Stimulated activated naive B cell treated with anti-CD40 and anti-IgM and Interleukin-4, amounts not matched to agents 10 μg/mL and 1 μg/mL and 100 μg/mL, for 72 hours (primary cell): ENCODE measurements around the gene UEVLD.
A peak's percentile ranks its signal among the peaks of the same experiment; 100 is the strongest.

Source experiments
- ATAC-seq, 2 donors: fragments of 150-1000 bp; cut with Tn5 transposase; replicated peaks; 2 replicates each; pipeline ENCODE4 v1.10.0; 2021; ENCODE audit warnings: moderate library complexity in 1 of 2
- DNase-seq: peaks from one replicate; pipeline ENCODE4 v3.0.0; 2021
- H3K27ac Mint-ChIP-seq: one replicate; pipeline ENCODE4 v1.8.0; 2022; ENCODE audit warnings: mild to moderate bottlenecking, mixed read lengths
- H3K27me3 Mint-ChIP-seq, 2 donors: one replicate each; pipeline ENCODE4 v1.8.0; 2022; ENCODE audit warnings: mixed read lengths in 2 of 2
- H3K36me3 Mint-ChIP-seq, 2 donors: one replicate each; pipeline ENCODE4 v1.8.0; 2022; ENCODE audit warnings: mixed read lengths in 2 of 2, mild to moderate bottlenecking in 1 of 2
- H3K4me1 Mint-ChIP-seq, 2 donors: one replicate each; pipeline ENCODE4 v1.8.0; 2022; ENCODE audit warnings: mixed read lengths in 2 of 2, mild to moderate bottlenecking in 1 of 2
- H3K4me3 Mint-ChIP-seq, 2 donors: one replicate each; pipeline ENCODE4 v1.8.0; 2022; ENCODE audit warnings: mild to moderate bottlenecking in 2 of 2, mixed read lengths in 2 of 2, moderate library complexity in 1 of 2
- H3K9me3 Mint-ChIP-seq, 2 donors: one replicate each; pipeline ENCODE4 v1.8.0; 2022; ENCODE audit warnings: mixed read lengths in 2 of 2, mild to moderate bottlenecking in 1 of 2

Gene UEVLD

DNA sequence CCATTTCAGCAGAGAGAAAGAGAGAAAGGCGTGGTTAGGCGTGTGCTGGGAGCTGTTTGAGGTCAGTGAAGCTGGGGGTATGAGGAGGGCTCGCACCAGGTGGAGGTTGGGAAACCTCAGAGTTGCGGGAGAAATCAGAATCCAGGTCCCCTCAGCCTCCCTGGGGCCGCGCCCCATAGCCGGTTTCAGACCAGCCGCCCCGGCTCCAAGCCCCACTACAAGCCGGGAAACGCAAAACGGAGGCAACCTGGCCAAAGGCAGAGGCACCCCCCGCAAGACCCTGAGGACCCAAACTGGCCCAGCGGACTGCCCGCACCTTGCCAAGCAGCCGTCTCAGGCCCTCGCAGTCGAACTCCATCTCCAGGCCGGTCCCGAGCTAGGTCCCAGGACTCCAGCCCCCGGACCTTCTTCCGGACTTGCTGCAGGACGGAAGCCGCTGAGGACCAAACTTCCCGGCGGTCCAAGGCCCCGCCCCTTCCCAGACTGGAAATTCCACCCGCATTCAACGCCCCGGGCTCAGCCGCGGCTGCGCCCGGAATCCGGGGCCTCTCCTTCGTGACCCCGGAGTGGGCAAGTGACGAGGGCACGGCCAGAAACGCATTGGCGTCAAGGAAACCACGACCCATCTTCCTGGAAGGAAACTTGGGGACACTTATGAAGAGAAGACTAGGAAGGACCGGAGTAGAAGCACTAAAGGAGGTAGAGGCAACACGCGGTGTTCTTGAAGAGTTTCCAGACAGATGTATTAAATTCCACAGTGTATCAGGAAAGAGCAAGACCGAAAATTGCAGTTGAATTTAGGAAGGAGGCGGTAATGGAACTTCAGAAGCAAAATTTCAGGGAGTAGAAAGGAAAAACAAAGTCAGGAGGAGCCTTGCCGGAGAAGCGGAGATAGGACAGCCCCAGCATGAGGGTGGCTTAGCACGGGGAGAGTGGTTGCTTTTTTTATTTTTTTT lies at the start of gene UEVLD:
TSS of gene UEVLD (minus strand) at position 438 of the 956 bp plus-strand sequence. CDS start at position 358, 80 bp downstream.
- Mint-ChIP-seq H3K27ac (no peak within 1 kb of the TSS), H3K4me1 (peaks cover 4 to 5% of the 10 kb centered on the region in 2 donors), H3K36me3 (no peaks in the 10 kb centered on the region), H3K4me3 (no peak within 1 kb of the TSS), H3K9me3 (no peaks in the 10 kb centered on the region), H3K27me3 (no peaks in the 10 kb centered on the region)
- ATAC-seq = peak; percentile 72 to 80
- peak; percentile 72 for DNase-seq

DNA sequence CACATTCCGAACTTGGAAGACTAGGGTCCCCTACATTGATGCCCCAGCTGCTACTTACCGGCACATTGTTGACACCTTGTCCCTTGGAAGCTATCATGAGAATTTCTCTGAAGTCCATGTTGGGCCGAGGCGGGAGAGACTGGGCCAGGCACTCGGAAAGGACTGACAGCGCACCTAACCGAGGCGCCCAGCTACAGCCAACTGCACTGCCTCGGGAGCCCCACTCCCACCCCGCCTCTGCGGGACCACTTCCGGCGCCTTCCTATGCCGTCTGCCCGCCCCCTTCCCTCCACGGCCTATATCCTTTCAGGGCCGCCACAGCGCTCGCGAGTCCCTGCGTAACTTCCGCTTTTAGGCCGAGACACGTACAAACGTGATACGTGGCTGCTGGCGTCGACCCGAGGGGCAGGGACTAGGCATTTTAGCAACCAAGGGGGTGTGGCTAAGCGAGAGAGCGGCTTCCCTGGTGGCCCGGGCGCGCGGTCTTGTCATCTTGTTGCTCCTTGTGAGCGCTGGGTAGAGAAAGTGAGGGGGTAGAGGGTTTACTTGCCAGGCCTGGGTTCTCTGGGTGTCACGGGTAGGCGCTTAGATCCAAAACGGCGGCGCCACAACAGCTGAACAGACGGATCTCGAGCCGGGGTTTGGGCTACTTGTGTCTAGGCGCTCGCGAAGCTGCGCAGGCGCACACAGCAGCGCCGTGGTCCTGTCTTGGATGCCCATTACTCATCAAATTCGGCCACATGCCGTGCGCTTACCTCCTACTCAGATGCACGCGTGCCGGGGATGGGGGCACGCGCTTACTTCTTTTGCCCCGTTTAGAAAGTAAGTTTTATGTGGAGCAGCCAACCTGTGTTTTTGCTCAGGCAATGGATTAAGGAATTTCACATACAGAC lies 45.9 kb upstream of the UEVLD start, which contains the start of gene SPTY2D1:
TSS of gene SPTY2D1 (minus strand) at position 203 of the 893 bp plus-strand sequence. CDS start at position 118, 85 bp downstream.
- Mint-ChIP-seq H3K27me3 (peaks cover 0 to 8% of the 10 kb centered on the region in 2 donors), H3K27ac (peak within 1 kb of the TSS; percentile 98), H3K4me1 (peaks cover 11 to 27% of the 10 kb centered on the region in 2 donors), H3K9me3 (no peaks in the 10 kb centered on the region), H3K36me3 (peaks cover 0 to 4% of the 10 kb centered on the region in 2 donors), H3K4me3 (peak within 1 kb of the TSS; percentile 89 to 92)
- DNase-seq (peak; percentile 98), ATAC-seq (peak; percentile 95 to 97)

DNA sequence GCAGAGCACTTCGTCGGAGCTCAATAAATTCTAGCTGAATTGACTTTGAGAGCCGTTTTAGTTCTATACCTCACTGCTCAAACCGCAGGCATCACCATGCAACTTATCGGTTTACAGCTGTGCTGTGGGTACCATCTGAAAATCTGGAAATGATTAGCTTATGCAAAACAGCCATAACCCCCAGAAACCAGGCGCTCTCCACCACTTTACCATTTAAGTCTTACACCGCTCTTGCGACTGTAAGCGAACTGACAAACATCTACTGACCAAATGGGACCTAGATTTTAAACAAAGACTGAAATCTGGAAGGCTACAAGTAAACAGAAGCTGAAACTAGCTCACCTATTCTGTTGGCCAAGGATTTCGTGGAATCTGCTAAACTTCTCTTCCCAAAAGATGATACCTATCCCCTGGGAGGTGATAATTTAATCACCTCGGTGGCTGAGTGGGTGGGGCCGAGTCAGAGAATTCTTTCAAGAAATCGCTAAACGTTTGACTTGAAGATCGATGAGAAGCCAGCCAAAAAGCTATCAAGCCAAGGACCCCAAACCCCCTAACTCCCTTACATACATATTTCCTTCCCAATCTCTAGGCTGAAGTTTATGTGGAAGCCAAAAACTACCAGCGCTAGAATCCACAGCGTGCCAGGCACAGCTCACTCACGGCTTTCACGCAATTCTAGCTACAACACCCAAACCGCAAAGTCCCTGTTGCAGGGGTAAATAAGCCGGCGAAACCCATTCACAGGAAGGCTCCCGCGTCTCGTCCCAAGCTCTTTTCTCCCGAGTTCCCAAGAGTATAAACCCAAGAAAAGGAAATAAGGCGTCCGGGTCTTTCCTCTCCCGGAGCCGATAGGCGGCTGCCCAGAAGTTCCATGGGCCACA lies 45.0 kb upstream of the UEVLD start:
- DNase-seq (peak; percentile 21), ATAC-seq (peak; percentile 6 to 13)
- no peaks in the 10 kb centered on the region for H3K9me3 Mint-ChIP-seq
- H3K36me3 Mint-ChIP-seq = peaks cover 0 to 4% of the 10 kb centered on the region in 2 donors
- H3K27me3 Mint-ChIP-seq = peaks cover 0 to 8% of the 10 kb centered on the region in 2 donors
- H3K27ac Mint-ChIP-seq = peak overlapping the region; percentile 98
- peak overlapping the region; percentile 89 to 92 for H3K4me3 Mint-ChIP-seq
- peaks cover 14 to 33% of the 10 kb centered on the region in 2 donors for H3K4me1 Mint-ChIP-seq

DNA sequence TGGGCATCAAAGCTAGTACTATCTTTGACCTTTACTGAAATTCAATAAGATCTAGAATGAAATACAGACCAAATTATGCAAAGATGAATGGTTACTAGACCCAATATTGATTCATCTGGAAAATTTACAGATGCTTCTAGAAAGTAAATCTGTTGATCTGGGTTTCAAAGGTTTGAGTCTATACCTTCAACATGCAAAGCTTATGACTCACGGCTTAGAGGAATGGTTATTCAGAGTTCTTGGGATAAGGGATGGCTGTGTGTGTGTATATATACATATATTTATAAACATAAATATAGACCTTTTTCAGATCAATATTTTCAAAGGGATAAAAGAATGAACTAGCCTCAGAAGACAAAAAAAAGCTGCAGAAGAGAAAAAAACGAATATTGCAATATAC lies 44.3 kb upstream of the UEVLD start:
- DNase-seq (no peak), ATAC-seq (no peak)
- H3K9me3 Mint-ChIP-seq = no peaks in the 10 kb centered on the region

DNA sequence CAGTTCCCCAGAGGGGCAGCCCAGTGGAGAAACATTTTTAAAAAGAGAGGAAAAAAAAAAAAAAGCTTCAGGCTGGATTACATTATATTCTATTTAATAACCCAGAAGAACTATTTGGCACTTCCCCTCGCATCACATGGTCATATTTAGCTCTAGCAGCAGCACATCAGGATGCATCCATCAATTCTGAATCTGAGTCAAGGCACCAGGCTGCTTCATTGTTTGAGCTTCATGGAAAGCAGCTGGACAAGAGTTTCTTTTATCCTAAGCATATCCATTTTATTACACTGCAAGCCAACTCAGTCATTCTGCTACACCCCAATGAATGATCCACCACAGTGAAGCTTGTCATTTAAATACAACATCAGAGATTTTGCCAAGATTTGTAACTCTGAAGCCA lies 35.6 kb upstream of the UEVLD start:
- no peak for DNase-seq
- H3K4me3 Mint-ChIP-seq = no peak overlapping the region
- H3K36me3 Mint-ChIP-seq = peaks cover 2 to 13% of the 10 kb centered on the region in 2 donors
- no peaks in the 10 kb centered on the region for H3K27me3 Mint-ChIP-seq
- no peak overlapping the region for H3K27ac Mint-ChIP-seq
- no peaks in the 10 kb centered on the region for H3K9me3 Mint-ChIP-seq
- H3K4me1 Mint-ChIP-seq = peaks cover 12 to 40% of the 10 kb centered on the region in 2 donors
- no peak for ATAC-seq

More for the DNA sequence above, 44.3 kb upstream of the UEVLD start:
- H3K4me3 Mint-ChIP-seq = peak overlapping the region; percentile 89 to 92
- H3K4me1 Mint-ChIP-seq = peaks cover 18 to 40% of the 10 kb centered on the region in 2 donors
- peaks cover 0 to 8% of the 10 kb centered on the region in 2 donors for H3K27me3 Mint-ChIP-seq
- peaks cover 0 to 4% of the 10 kb centered on the region in 2 donors for H3K36me3 Mint-ChIP-seq
- H3K27ac Mint-ChIP-seq = no peak overlapping the region

DNA sequence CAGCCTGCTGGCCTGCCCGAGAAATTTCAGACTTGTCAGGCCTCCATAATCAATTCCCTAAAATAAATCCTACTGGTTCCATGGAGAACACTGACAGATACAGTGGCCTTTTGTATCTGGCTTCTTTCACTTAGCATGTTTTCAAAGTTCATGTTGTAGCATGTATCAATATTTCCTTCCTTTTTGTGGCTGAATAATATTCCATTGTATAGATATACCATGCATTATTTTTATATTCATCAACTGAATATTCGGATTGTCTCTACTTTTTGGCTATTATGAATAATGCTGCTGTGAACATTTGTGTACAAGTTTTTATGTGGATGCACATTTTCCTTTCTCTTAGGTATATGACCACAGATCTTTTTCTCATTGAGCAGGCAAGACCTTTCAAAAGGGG lies 35.2 kb upstream of the UEVLD start:
- Mint-ChIP-seq H3K4me1 (peaks cover 14 to 40% of the 10 kb centered on the region in 2 donors), H3K27ac (no peak overlapping the region), H3K36me3 (peaks cover 2 to 13% of the 10 kb centered on the region in 2 donors), H3K4me3 (no peak overlapping the region), H3K9me3 (no peaks in the 10 kb centered on the region), H3K27me3 (no peaks in the 10 kb centered on the region)
- ATAC-seq (no peak), DNase-seq (no peak)

DNA sequence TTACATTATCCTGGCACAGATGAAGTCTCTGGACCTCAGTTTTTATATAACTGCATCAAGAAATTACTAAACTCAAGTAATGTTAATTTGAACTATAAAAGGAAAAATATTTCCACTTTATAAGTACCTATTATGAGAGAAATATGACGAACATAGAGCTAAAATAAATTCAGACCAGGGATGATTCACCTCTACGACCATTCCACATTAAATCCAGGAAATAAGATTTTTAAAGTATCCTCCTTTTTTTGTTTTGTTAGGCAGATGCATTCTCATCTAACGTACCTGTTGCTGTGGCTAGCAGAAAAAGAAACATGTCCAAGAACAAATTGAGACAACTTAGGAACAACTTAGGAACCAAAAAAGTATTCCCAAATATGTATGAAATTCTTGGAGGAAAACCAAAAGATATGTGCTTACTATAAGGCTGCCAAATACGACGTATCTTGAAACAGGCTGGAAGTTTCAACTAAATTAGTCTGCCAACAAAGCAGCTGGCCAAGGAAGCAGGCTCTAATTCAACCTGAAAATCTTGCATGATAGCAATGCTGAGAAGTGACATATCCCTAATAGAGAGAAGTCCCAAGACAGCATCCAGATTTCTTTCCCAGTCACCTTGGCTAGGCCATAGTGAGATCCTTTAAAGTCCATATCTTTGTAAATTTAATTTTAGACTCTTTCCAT lies 29.9 kb upstream of the UEVLD start:
- Mint-ChIP-seq H3K27me3 (no peaks in the 10 kb centered on the region), H3K9me3 (peaks cover 3 to 5% of the 10 kb centered on the region in 2 donors), H3K36me3 (peaks cover 12 to 28% of the 10 kb centered on the region in 2 donors), H3K4me3 (peak overlapping the region in 1 of 2 donors; percentile 19), H3K27ac (no peak overlapping the region), H3K4me1 (peaks cover 21 to 48% of the 10 kb centered on the region in 2 donors)
- ATAC-seq = no peak
- no peak for DNase-seq

DNA sequence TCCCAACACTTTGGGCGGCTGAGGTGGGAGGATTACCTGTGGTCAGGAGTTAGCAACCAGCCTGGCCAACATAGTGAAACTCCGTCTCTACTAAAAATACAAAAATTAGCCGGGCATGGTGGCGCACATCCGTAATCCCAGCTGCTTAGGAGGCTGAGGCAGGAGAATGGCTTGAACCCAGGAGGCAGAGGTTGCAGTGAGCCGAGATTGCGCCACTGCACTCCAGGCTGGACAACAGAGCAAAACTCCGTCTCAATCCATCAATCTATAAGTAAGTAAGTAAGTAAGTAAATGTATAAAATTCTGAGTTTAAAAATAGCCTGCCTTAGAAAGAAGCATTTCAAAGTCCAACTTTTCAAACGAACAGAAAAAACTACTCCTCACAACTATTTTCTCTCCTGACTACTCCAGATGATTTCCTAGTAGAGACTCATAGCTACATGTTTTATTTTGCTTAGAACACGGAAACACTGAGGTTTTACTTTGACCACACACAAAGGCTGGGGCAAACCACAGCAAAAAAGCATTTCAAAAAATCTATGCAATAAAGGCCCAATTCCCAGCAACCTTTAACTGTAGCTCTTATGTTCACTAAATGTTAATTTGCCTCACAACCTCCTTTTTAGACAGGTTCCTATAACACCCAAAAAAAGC lies 29.3 kb upstream of the UEVLD start:
- Mint-ChIP-seq H3K4me3 (peak overlapping the region; percentile 19 to 51), H3K4me1 (peaks cover 21 to 48% of the 10 kb centered on the region in 2 donors), H3K36me3 (peaks cover 15 to 30% of the 10 kb centered on the region in 2 donors), H3K27me3 (no peaks in the 10 kb centered on the region), H3K27ac (peak overlapping the region; percentile 65), H3K9me3 (peaks cover 3 to 5% of the 10 kb centered on the region in 2 donors)
- no peak for DNase-seq
- peak; percentile 24 to 33 for ATAC-seq

DNA sequence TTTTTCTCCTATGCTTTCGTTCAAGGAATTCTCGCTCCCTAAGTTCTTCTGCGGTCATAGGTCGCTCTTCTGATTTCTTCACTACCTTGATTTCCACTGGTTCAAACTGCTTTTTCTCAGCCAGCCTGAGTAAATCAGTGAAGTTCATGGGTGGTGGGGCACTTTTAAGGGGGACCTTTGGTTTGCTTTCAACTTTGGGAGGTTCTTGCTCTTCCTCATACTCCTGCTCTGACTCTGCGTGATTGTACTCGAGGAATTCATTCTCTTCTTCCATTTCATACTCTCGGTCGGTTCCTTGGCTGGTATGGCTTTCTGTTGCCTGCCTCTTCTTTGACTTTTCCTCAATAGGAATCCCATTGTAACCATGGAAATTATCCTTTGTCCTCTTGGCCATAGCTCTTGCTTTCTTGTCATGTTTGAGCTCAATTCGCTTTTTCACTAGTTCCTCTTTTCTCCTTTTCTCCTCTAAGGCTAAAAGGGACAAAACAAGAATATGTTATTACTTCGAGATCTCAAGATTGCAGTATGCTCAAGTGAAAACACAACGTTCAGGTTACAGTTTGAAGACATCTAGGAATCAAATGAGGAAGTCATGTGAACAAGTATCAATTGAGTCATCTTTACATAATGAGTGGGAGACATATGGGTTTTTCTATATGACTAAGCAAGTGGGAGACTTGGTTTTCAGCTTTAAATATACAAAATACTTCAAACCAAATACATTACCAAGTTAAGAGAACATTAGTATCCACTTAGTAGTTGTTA lies 27.3 kb upstream of the UEVLD start:
- Mint-ChIP-seq H3K4me3 (peak overlapping the region; percentile 51 to 58), H3K9me3 (peaks cover 3 to 5% of the 10 kb centered on the region in 2 donors), H3K27ac (peak overlapping the region; percentile 88), H3K36me3 (peaks cover 15 to 26% of the 10 kb centered on the region in 2 donors), H3K27me3 (no peaks in the 10 kb centered on the region), H3K4me1 (peaks cover 20 to 41% of the 10 kb centered on the region in 2 donors)
- ATAC-seq (peak; percentile 97), DNase-seq (no peak)

DNA sequence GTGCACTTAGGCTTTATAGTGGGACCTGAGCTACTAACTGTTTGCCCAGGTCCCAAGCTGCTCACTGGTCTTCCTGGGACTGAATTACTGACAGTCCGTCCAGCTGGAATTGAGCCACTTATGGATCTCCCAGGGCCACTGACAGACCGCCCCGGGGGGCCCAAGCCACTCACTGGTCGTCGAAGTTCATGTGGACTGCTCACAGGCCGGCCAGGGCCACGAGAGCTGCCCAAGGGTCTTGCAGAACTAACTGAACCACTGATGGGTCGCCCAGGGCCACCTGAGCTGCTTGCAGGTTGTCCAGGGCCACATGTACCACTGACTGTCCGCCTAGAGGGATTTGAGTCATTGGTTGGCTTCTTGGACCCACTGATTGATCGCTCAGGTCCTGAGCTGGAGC lies 26.1 kb upstream of the UEVLD start:
- no peak for ATAC-seq

DNA sequence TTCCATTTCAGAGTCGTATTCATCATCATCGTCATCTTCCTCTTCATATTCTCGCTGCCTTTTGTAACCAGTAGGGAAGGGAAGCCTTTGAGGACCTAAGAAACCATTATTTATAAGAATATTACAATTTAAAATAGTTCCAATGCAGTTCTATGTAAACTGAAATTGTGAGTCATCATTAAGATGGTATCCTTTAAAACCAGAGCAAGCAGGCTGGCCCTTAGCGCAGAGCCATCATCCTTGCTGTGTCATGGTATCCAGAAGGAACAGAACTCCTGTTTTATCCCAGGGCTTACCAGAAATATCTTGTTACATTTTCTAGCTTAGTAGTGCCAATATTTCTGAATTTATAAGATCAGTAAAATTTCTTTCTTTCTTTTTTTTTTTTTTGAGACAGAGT lies 23.9 kb upstream of the UEVLD start:
- Mint-ChIP-seq H3K4me1 (peaks cover 10 to 14% of the 10 kb centered on the region in 2 donors), H3K27ac (no peak overlapping the region), H3K9me3 (peaks cover 3 to 5% of the 10 kb centered on the region in 2 donors), H3K4me3 (no peak overlapping the region), H3K27me3 (no peaks in the 10 kb centered on the region), H3K36me3 (peaks cover 22 to 33% of the 10 kb centered on the region in 2 donors)
- ATAC-seq = no peak
- no peak for DNase-seq

More for the DNA sequence above, 26.1 kb upstream of the UEVLD start:
- Mint-ChIP-seq H3K4me1 (peaks cover 20 to 35% of the 10 kb centered on the region in 2 donors), H3K27me3 (no peaks in the 10 kb centered on the region), H3K4me3 (no peak overlapping the region), H3K36me3 (peaks cover 19 to 26% of the 10 kb centered on the region in 2 donors), H3K27ac (peak overlapping the region; percentile 14), H3K9me3 (peaks cover 3 to 5% of the 10 kb centered on the region in 2 donors)
- DNase-seq = no peak

DNA sequence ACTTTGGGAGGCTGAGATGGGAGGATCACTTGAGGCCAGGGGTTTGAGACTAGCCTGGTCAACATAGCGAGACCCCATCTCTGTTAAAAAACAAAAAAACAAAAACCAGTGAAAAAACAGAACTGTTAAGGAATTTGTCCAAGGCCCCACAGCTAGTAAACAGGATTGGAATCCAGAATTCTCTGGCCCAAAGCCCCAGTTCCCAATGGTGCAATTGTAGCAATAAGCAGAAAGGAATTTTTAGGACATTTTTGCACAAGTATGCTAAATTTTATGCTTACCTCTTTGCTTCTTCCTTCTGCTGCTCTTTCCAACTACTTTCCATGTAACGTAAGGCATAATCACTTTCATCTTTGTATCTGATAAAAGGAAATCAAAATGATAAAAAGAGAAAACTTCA lies 22.7 kb upstream of the UEVLD start:
- no peaks in the 10 kb centered on the region for H3K27me3 Mint-ChIP-seq
- H3K27ac Mint-ChIP-seq = no peak overlapping the region
- DNase-seq (no peak), ATAC-seq (no peak)
- peaks cover 28 to 38% of the 10 kb centered on the region in 2 donors for H3K36me3 Mint-ChIP-seq
- H3K9me3 Mint-ChIP-seq = peaks cover 3 to 5% of the 10 kb centered on the region in 2 donors
- no peak overlapping the region for H3K4me3 Mint-ChIP-seq
- H3K4me1 Mint-ChIP-seq = peaks cover 10 to 14% of the 10 kb centered on the region in 2 donors
